ENCODE results near the gene GUCY1A2.
"Not testable (repeated sequence)": the region's sequence is repeated elsewhere in the genome, so short reads cannot be mapped to it uniquely, and the experiment has no call there.

The GUCY1A2 gene

GRCh38 chr11:106827687-106828086 is 190.6 kb downstream of the GUCY1A2 start:
- no peak for DNase-seq

GRCh38 chr11:106826558-106826957 is 191.7 kb downstream of the GUCY1A2 start:
- not testable (repeated sequence) for DNase-seq

GRCh38 chr11:106821826-106822225 is 196.4 kb downstream of the GUCY1A2 start:
- no peak for DNase-seq

- no peak for DNase-seq
Observed at GRCh38 chr11:106821291-106821690, 197.0 kb downstream of the GUCY1A2 start.

GRCh38 chr11:106818443-106818842 is 199.8 kb downstream of the GUCY1A2 start:
- no peak for DNase-seq

- DNase-seq: no peak
Observed at GRCh38 chr11:106815209-106815608, 203.1 kb downstream of the GUCY1A2 start.

- DNase-seq: no peak
Observed at GRCh38 chr11:106813806-106814205, 204.5 kb downstream of the GUCY1A2 start.

- DNase-seq: no peak
Observed at GRCh38 chr11:106794058-106794457, 224.2 kb downstream of the GUCY1A2 start.

GRCh38 chr11:106789406-106789805 is 228.9 kb downstream of the GUCY1A2 start:
- no peak for DNase-seq

- DNase-seq: no peak
Observed at GRCh38 chr11:106787454-106787853, 230.8 kb downstream of the GUCY1A2 start.

- no peak for DNase-seq
Observed at GRCh38 chr11:106785913-106786650, 232.2 kb downstream of the GUCY1A2 start.

- DNase-seq: not testable (repeated sequence)
Observed at GRCh38 chr11:106777302-106777701, 241.0 kb downstream of the GUCY1A2 start.

GRCh38 chr11:106770489-106771085 is 247.7 kb downstream of the GUCY1A2 start:
- no peak for DNase-seq

GRCh38 chr11:106765469-106766258 is 252.6 kb downstream of the GUCY1A2 start:
- DNase-seq: no peak

- no peak for DNase-seq
Observed at GRCh38 chr11:106763501-106763900, 254.8 kb downstream of the GUCY1A2 start.

GRCh38 chr11:106761745-106762144 is 256.5 kb downstream of the GUCY1A2 start:
- no peak for DNase-seq

GRCh38 chr11:106761240-106761639 is 257.0 kb downstream of the GUCY1A2 start:
- no peak for DNase-seq

GRCh38 chr11:106748059-106748458 is 270.2 kb downstream of the GUCY1A2 start:
- no peak for DNase-seq

GRCh38 chr11:106745941-106746340 is 272.3 kb downstream of the GUCY1A2 start:
- no peak for DNase-seq

GRCh38 chr11:106733635-106734034 is 284.6 kb downstream of the GUCY1A2 start:
- no peak for DNase-seq

- DNase-seq: no peak
Observed at GRCh38 chr11:106728859-106729258, 289.4 kb downstream of the GUCY1A2 start.

GRCh38 chr11:106728379-106728778 is 289.9 kb downstream of the GUCY1A2 start:
- DNase-seq: no peak

GRCh38 chr11:106727256-106727655 is 291.0 kb downstream of the GUCY1A2 start:
- DNase-seq: no peak

Data from bone marrow (tissue), 2 donors.